OCI-LY7 (cell line): ENCODE results near the gene CDHR2.

Source experiments
- EZH2phosphoT487 ChIP-seq: fragments of 200-600 bp; sonication (generic); IDR thresholded peaks from 2 replicates; pipeline ENCODE4 v1.6.1; 2018; ENCODE audit warnings: low read depth, borderline replicate concordance, mild to moderate bottlenecking, mixed run types, antibody characterized with exemption, low read length, moderate library complexity, mixed read lengths
- TF ChIP-seq, protein P1 (sequence below): fragments of 200-600 bp; sonication (generic); conservative IDR thresholded peaks from 2 replicates; pipeline ENCODE4 v1.5.1; 2014; ENCODE audit warnings: mild to moderate bottlenecking, antibody characterized with exemption, low read length, moderate library complexity, mixed read lengths

- TF ChIP-seq, protein P1, sequence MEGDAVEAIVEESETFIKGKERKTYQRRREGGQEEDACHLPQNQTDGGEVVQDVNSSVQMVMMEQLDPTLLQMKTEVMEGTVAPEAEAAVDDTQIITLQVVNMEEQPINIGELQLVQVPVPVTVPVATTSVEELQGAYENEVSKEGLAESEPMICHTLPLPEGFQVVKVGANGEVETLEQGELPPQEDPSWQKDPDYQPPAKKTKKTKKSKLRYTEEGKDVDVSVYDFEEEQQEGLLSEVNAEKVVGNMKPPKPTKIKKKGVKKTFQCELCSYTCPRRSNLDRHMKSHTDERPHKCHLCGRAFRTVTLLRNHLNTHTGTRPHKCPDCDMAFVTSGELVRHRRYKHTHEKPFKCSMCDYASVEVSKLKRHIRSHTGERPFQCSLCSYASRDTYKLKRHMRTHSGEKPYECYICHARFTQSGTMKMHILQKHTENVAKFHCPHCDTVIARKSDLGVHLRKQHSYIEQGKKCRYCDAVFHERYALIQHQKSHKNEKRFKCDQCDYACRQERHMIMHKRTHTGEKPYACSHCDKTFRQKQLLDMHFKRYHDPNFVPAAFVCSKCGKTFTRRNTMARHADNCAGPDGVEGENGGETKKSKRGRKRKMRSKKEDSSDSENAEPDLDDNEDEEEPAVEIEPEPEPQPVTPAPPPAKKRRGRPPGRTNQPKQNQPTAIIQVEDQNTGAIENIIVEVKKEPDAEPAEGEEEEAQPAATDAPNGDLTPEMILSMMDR, result no peak
- no peak for TF ChIP-seq EZH2phosphoT487
Observed at GRCh38 chr5:176540476-176540899, 8.7 kb upstream of the CDHR2 start.
